ENCODE data around the gene LRP2.

DNA sequence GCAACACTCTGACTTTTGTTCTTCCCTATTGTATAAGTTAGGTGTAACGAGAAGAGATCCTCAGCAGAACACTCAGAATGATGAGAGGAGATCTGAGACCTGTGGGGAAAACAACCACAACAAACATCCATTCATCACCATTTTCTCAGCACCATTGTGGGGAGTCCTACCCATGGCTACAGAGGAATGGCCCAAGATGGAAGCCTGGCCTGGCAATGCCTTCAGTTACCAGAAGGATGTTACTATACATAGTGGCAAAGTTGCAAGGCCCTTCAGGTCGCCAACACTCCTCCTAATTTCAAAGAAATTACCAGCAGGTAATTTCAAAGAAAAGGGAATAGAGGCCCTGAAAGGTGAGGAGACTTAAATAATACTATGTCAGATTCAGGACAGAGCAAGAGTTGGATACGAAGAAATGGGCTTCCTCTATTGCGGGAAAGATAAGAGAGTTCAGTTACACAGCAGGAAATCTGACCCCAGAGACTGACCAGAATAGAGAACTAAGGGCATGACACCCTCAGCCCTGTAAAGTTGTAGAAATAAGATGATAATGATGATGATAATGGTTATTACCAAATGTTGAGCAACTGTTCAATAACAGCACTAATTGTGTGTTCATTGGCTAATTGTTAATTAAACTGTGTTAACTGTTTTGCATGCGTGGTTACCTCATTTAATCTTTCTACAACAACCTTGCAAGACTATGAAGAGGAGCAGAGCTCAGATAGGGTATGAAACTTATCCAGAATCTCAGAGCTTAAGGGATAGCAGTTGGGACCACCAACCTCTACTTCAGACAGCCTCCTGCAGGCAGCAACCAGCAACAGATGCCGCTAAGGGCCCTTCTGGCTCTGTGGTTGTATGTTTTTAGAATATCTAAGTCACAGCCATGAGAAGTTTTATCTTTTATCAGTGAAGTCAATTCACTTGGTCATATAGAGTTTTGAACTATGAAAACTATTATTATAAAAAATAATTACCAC, 255.5 kb downstream of the LRP2 start:
- TF ChIP-seq SREBF1 (IDR thresholded peaks at IDR 0.05; ENCODE audit: low read length) = no peak
- no peak for TF ChIP-seq NR2C2 (IDR thresholded peaks at IDR 0.05; ENCODE audit: borderline replicate concordance, control insufficient read depth, insufficient read length, low read depth)
- TF ChIP-seq, protein P1, sequence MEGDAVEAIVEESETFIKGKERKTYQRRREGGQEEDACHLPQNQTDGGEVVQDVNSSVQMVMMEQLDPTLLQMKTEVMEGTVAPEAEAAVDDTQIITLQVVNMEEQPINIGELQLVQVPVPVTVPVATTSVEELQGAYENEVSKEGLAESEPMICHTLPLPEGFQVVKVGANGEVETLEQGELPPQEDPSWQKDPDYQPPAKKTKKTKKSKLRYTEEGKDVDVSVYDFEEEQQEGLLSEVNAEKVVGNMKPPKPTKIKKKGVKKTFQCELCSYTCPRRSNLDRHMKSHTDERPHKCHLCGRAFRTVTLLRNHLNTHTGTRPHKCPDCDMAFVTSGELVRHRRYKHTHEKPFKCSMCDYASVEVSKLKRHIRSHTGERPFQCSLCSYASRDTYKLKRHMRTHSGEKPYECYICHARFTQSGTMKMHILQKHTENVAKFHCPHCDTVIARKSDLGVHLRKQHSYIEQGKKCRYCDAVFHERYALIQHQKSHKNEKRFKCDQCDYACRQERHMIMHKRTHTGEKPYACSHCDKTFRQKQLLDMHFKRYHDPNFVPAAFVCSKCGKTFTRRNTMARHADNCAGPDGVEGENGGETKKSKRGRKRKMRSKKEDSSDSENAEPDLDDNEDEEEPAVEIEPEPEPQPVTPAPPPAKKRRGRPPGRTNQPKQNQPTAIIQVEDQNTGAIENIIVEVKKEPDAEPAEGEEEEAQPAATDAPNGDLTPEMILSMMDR (IDR thresholded peaks at IDR 0.05 in 2 of 3, conservative IDR thresholded peaks at IDR 0.05 in 1 of 3; ENCODE audit: control insufficient read depth in 2 of 3, extremely low read depth in 1 of 3, insufficient read depth in 1 of 3, low read depth in 3 of 3, low read length in 3 of 3) = no peak
- TF ChIP-seq, protein P2, sequence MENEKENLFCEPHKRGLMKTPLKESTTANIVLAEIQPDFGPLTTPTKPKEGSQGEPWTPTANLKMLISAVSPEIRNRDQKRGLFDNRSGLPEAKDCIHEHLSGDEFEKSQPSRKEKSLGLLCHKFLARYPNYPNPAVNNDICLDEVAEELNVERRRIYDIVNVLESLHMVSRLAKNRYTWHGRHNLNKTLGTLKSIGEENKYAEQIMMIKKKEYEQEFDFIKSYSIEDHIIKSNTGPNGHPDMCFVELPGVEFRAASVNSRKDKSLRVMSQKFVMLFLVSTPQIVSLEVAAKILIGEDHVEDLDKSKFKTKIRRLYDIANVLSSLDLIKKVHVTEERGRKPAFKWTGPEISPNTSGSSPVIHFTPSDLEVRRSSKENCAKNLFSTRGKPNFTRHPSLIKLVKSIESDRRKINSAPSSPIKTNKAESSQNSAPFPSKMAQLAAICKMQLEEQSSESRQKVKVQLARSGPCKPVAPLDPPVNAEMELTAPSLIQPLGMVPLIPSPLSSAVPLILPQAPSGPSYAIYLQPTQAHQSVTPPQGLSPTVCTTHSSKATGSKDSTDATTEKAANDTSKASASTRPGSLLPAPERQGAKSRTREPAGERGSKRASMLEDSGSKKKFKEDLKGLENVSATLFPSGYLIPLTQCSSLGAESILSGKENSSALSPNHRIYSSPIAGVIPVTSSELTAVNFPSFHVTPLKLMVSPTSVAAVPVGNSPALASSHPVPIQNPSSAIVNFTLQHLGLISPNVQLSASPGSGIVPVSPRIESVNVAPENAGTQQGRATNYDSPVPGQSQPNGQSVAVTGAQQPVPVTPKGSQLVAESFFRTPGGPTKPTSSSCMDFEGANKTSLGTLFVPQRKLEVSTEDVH (IDR thresholded peaks at IDR 0.05; ENCODE audit: low read depth, partially characterized antibody) = no peak
- no peak for TF ChIP-seq POLR2A (IDR thresholded peaks at IDR 0.05; ENCODE audit: low read depth, low read length)
- TF ChIP-seq, protein P3, sequence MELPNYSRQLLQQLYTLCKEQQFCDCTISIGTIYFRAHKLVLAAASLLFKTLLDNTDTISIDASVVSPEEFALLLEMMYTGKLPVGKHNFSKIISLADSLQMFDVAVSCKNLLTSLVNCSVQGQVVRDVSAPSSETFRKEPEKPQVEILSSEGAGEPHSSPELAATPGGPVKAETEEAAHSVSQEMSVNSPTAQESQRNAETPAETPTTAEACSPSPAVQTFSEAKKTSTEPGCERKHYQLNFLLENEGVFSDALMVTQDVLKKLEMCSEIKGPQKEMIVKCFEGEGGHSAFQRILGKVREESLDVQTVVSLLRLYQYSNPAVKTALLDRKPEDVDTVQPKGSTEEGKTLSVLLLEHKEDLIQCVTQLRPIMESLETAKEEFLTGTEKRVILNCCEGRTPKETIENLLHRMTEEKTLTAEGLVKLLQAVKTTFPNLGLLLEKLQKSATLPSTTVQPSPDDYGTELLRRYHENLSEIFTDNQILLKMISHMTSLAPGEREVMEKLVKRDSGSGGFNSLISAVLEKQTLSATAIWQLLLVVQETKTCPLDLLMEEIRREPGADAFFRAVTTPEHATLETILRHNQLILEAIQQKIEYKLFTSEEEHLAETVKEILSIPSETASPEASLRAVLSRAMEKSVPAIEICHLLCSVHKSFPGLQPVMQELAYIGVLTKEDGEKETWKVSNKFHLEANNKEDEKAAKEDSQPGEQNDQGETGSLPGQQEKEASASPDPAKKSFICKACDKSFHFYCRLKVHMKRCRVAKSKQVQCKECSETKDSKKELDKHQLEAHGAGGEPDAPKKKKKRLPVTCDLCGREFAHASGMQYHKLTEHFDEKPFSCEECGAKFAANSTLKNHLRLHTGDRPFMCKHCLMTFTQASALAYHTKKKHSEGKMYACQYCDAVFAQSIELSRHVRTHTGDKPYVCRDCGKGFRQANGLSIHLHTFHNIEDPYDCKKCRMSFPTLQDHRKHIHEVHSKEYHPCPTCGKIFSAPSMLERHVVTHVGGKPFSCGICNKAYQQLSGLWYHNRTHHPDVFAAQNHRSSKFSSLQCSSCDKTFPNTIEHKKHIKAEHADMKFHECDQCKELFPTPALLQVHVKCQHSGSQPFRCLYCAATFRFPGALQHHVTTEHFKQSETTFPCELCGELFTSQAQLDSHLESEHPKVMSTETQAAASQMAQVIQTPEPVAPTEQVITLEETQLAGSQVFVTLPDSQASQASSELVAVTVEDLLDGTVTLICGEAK (IDR thresholded peaks at IDR 0.05; ENCODE audit: borderline replicate concordance) = no peak
- no peak for TF ChIP-seq EP300 (IDR thresholded peaks at IDR 0.05; ENCODE audit: borderline replicate concordance in 1 of 2, control insufficient read depth in 1 of 2, low read depth in 2 of 2, low read length in 2 of 2)
- TF ChIP-seq, protein P4, sequence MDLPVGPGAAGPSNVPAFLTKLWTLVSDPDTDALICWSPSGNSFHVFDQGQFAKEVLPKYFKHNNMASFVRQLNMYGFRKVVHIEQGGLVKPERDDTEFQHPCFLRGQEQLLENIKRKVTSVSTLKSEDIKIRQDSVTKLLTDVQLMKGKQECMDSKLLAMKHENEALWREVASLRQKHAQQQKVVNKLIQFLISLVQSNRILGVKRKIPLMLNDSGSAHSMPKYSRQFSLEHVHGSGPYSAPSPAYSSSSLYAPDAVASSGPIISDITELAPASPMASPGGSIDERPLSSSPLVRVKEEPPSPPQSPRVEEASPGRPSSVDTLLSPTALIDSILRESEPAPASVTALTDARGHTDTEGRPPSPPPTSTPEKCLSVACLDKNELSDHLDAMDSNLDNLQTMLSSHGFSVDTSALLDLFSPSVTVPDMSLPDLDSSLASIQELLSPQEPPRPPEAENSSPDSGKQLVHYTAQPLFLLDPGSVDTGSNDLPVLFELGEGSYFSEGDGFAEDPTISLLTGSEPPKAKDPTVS (IDR thresholded peaks at IDR 0.05; ENCODE audit: low read depth, low read length) = no peak
- TF ChIP-seq HDGF (IDR thresholded peaks at IDR 0.05) = no peak

All from GM12878 (cell line).